SIG-M5 (cell line): ENCODE measurements around the gene SLC66A1.

Experiments
- DNase-seq: peaks from one replicate; lab custom pipeline; 2025; lab: John Stamatoyannopoulos, UW

The SLC66A1 gene

DNA sequence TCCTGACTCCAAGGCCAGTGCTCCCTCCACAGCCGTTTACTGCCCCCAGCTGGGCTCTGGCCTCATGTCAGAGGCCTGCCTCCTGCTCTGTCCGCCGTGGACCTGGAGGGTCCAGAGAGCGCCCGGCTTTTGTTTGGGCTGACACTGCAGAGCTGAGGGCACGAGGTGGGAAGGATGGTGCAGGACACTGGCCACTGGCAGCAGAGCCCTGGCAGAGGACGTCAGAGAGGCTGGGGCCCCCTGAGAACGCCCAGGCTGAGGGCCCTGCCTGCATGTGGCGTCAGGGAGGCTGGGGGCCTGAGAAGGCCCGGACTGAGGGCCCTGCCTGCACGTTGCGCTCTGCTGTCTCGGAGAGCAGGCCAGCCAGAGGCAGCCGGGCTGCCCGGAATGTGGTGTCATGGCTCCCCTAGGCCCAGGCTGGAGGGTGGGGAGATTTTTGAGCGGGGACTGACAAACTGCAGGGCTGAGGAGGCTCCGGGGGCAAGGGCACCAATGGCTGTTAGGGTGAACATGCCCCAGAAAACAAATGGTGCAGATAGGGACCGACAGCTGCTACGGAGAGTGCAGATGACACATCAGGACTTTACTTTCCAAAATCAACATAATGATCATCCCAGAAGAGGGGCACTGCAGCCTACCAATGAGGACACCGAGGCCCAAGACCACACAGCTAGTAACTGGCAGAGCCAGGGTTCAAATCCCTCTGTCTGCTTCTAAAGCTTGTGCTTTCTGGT is 31.7 kb downstream of the SLC66A1 start:
- no peak for DNase-seq

DNA sequence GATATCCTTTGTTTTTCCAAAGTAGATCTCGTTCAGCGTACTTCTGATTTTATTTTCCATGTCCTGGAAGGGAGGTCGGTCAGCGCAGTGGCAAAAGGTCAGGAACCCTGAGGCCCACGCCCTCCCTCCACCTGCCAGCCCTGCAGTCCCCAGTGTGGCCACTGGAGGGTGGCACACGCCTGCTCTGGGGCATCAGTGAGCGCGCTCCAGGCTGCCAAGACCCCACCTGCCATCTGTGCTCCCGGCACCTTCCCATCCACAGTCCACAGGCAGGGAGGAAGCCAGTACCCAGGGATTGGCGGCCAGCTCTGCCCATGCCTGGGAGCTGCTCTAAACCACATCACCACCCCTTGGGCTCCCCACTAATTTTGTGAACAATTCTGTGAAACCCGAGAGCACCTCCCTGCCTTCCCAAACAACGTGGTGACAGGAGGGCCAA is 32.3 kb downstream of the SLC66A1 start:
- DNase-seq, result no peak

DNA sequence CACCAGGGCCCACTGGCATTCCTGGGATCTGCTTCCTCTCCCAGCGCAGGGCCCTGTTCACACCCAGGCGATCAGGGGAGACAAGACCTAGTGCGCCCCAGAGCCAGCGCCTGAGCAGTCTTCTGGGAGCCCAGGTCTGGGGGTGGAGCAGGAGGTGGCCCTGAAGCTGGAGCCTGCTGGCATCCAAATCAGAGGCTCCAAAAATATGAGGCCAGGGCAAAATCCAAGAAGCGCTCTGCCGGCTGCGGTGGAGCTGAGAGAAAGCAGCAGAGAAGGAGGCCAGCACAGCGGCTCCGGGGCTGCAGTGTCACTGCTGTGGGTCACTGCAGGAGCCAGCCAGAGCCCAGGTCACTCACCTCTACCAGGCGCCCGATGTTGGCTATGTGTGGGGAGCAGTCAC is 32.7 kb downstream of the SLC66A1 start:
- no peak for DNase-seq

DNA sequence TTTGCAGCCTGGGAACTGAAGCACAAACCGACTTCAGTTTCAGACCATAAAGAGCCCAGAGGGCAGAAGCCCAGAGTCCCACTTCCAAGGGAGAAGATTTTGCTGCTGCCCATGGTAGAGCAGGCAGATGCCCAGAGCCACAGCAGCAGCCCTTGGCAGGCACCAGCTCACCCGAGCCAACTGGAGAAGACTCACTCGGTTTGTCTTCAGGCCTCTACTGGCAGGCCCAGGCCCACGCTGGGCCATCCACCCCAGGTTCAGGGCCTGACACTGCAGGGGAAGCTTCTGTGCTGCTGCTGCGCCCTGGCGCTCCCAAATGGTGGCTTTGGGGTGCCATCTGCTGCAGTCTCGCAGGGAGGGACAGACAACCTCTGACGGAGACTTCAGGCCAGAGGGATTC is 33.3 kb downstream of the SLC66A1 start:
- DNase-seq, result no peak

DNA sequence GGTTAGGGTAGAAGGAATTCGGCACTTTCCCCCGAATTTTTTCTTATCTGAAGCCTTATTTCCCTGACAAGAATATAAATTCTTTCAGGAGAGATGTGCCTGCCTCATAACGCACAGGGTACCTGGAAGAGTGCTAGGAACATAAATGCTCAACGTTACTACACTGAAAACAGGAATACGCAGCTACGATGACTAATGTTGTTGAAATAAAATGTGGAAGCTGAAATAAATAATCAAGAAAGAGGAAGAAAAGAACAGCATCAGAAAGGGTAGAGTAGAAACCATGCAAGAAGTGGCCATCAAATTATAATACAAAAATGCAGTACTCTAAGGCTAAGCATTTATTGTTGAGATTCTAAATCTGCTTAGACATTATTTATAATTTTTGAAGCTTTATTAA is 33.9 kb downstream of the SLC66A1 start:
- DNase-seq, result no peak

DNA sequence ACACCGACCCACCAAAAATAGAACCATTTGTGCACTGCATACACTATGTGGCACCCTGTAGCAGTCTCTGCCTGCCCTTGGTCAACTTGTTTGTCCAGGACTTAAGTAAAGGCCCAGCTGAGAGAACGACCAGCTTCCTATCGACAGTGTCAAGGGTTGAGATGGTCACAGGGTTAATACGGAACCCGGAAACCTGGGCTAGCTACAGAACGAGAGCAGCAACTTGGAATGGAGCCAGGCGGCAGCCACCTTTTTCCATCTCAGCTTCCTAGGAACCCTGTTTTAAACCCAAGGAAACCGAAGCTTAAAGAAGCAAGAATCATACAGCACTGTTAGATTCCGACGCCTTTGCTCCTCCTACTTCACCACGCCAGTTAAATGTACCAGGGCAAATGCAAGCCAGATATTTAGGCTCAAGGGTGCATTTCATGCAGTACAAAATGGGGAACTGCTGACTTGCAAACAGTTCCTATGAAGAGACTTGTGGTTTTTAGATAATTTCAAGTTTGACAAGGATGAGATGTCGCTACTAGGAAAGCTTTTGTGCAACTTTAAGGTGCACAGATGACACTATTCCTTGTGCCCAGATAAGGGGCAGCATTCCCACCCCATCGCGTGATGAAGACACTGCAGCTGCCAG is 35.5 kb downstream of the SLC66A1 start:
- no peak for DNase-seq

DNA sequence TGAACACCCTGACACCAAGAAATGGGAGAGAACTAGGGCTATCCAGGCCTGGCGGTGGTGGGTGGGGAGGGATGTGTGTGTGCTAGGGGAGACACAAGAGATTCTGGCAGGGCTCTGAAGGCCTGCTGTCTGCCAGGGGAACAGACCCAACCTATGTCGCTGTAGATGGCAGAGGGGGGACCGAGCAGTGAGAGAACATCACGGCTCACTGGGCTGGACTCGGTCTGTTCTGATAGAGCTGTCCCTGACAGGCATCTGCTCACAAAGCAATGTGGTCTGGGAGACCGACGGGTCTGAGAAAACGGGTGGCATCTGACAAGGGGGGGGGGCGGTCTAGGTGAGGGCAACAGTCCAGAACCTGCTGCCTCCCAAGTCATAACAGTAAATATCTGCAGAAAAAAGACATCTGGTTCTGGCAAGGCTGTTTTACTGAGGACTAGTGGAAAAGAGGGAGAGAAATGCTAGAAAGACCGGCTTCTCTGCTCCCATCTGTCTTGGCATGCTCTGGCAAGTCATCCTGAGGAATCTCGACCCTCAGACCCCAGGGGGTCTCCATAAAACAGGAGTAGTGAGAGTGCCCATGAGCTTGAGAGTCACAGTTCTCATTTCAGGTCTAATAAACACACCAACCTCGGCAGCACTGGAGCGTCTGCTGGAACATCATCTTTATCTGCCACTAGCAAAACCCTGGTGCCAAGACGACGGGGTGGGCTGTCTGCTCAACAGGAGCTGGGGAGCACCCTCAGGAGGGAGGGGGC is 36.5 kb downstream of the SLC66A1 start:
- no peak for DNase-seq

DNA sequence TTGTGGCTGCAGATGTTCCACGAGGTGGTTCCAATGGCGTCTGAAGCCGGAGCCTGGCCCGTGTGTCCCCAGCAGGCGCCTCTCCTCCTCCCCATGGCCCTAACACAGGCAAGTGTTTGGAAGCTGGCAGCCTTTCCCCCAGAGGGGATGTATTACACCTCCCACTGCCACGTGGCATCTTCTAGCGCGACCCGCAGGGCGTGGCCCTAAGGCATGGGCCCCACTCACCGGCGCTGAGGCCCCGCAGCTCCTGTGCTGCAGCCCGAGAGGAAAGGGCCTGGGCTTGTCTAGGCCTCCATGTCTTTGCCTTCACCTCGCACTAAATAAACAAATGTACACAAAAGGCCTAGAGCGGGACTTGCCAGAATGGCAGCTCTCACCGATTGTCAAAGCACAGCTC is 37.9 kb downstream of the SLC66A1 start:
- DNase-seq, result no peak

DNA sequence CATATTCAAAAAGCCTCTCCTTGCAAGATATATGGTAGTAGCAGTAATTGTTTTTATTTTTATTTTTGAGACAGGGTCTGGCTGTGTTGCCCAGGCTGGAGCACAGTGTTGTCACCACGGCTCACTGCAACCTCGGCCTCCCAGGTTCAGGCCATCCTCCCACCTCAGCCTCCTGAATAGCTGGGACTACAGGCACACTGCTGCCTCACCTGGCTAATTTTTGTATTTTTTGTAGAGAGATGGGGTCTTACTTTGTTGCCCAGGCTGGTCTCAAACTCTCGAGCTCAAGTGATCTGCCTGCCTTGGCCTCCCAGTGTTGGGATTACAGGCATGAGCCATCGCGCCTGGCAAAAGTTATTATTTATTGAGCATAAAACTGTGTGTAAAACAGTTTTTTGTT is 38.4 kb downstream of the SLC66A1 start:
- no peak for DNase-seq

DNA sequence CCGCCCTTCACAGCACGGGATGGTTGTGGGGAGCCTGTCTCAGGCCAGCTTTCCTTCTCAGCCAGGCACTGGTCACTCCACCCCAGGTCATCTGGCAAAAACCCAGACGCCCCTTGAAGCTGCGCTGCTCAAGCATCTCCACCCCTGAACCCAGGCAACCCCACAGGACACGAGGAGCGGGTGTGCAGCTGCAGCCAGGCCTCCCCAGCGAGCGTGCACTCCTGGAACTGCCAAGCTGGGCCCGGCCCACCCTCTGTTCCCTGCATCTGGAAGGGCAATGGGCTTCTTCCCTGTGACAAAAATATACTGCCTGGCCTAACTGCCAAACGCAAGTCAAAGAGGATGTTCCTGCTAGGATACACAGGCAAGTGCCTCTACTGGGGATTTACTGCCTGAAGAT is 39.7 kb downstream of the SLC66A1 start:
- DNase-seq, result no peak

DNA sequence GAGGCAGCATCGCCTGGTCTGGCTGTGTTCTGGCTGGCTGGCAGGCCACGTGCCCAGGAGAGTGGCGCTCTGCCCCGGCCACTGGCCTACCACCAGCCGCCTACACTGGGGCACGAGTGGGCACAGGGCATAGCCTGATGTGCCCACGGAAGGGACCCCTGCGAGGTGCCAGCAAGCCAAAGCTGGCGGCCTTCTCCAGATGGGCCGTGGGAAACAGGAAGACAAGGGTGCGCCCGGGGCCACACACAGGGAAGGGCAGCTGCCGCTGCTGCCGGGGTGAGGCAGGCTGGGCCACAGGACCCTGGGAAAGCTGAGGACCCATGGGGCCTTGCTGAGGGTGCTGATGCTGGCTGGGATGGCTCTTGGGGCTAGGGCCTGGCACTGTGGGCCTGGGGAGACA is 40.7 kb downstream of the SLC66A1 start:
- no peak for DNase-seq

DNA sequence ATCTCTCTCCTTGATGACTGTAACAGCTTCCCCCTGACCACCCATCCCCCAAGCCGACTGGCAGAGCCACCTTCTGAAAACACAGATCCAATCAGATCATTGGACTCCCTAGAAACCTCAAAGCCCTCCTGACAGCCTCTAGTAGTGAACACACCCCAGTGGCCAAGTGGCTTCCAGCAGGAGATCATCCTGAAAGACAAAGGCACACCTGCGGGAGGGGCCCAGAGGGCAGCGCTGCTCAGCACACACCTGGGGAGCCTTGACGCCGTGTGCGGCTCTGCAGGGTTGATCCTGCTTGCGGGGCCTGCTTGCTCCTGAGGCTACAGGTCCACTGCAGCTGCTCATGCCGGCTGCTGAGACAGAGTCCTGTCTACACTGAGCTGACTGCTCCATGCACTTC is 41.5 kb downstream of the SLC66A1 start:
- no peak for DNase-seq

DNA sequence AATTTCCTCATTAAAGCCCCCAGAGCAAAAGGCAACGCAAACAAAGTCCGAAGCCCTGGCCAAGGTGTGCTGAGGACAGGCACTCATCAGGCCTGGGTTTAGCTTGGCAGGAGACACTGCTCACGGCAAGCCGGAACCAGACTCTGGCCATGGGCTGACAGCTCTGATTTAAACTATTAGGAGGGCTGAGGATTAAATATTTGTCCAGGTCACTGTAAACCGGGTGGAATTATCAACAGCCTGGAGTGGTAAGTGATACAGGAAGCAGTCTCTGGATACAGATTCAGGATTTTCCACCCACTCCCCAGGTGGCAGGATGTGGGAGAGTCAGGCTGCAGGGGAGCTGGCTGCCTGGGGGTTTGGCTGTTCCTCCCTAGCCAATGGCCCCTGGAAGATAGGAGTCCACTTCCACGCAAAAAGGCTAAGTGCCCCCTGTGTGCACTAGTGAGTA is 42.4 kb downstream of the SLC66A1 start:
- no peak for DNase-seq

DNA sequence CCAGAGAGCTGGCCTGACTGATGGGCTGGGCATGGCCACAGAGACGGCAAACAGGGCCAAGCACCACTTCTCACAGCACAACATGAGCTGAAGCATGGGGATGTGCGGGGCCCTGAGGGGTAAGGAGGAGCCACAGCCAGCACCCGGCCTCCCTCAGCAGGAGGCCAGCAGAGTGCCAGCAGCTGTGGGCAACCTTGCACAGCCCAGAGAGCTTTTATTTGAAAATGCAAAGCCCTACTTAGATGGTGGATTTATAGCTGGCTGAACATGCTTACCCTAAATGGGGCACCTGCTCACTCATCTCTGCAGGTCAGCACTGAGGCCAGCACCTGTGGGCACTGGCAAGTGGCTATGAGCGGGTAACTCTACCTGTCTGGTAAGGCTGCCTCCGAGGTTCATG is 44.1 kb downstream of the SLC66A1 start:
- no peak for DNase-seq

DNA sequence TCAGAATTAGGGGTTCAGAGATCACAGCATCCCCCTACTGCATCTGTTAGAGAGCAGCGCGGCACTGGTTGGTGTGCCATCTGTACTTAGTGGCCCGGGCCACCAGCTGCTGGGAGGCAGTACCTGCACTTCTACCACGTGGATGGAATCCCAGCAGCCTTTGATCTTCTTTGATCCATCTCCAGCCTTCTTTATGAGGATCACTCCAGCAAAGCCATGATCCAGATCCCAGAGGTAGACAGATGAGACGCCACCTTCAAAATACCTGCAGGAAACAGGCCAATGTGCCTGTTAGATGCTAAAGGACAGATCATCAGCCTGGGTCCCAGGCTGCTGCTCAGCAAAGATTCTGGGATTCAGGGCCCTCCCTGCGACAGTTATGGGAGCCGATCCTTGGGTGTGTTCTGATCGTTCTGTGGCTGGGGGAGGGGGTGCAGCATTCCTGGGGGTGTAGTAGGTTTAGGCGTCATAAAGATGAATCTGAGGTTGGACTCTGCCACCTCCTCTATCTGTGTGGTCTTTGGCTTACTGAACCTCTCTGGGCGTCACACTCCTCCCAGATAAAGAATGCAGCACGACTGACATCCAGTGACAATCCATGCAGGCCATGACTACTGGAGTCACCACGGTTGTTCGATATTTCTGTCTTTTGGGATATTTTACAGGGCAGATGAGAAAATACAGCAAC is 45.3 kb downstream of the SLC66A1 start:
- DNase-seq, result no peak

DNA sequence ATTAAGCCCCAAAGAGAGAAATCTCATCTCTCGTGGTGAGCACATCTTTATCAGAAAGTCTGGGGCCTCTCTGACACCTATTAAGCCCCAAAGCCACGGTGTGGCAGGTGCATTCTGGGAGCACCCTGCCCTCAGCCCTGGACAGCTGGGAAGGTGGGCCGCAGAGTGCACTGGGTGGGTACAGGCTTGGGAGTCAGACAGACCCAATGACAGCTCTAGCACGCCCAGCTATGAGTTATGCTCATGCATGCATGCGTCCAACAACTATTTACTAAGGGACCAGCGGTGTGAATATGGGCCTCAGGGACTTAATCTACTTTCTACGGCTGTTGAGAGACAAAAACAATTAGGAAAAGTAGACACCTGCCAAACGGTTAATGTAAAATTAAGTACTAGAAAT is 46.6 kb downstream of the SLC66A1 start:
- DNase-seq, result no peak

DNA sequence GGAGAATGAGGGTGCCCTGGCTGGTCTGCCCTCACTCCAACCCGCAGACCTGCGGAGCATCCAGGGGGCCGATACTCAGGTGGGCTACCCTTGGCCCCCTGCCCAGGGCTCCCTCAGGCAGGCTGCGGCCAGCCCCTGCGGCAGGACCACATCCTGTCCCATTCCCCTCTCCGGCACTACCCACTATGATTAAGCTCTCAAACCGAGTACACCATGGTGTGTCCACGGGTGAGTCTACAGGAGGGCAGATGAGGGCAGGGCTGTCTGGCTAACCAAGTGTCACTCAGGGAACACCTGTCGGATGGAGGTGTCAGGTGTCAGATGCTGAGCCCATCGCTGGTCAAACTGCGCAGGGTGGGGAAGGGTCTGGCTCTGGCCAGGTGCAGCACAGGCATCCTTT is 47.2 kb downstream of the SLC66A1 start:
- DNase-seq, result no peak

DNA sequence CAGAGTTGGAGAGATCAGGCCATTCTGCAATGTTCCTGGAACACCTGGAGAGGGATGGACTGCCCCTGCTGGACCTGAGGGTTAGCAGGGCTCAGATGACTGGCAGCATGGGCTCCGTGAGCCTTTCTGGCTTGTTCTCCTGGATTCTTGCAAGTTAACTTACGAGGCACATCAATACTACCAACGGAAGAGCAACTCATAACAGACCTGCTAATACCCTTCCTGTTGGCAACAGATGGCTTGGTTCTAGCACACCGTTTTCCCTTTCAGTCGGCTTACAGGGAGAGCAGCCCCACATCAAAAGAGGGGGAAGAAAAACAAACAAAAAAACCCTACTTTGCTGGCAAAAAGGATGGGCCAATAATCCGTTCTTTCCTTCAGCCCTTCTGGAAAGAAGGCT is 47.9 kb downstream of the SLC66A1 start:
- no peak for DNase-seq

DNA sequence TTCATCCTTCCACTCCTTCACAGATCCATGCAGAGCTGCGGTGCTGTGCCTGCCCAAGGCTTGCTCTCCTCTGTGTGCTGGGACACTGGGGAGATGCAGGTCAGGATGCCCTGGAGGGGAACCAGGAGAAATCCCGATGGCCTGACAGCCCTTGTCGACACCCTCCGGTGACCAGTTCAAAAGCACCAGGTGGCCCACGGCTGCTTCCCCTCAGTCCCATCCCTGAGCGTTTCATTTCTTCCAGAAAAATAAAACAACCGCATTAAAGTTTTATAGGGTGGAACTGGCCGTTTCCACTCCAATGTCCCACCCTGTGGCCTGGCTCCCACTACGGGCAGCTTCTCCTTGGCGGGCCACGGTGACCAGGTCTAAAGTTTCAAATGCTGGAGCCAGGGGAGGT is 48.3 kb downstream of the SLC66A1 start:
- no peak for DNase-seq

DNA sequence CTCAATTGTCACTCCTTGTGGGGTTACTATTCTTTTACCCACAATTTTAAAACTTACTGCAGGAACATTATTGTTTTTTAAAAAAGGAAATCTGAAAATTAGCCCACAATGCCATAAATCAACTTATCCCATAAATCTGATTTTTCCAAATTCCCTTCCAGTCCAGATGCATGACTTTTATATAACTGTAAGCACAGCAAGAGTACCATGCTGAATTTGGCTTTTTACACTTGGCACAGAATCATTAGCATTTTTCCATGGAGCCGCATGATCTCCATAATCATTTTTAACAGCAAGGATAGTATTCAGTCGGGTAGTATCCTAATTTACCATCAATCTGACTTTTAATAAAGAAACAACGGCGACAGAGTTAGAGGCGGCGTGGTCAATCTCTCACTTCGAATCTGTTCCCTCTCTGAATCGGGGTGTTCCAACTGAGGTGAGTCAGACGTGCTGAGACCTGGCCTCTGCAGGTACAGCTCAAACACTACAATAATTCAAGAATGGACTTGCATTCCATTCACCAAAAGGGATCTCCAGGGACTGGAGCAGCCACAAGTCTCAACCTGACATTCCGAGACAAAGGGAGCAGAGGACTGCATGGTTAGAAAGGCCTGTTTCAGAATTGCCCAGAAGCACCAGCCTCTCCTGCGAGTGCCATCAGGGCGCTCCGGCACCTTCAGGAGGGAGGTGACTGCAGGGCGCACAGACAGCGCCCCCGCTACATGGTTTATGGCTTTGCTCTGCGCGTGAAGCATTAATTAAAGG is 48.9 kb downstream of the SLC66A1 start:
- no peak for DNase-seq

DNA sequence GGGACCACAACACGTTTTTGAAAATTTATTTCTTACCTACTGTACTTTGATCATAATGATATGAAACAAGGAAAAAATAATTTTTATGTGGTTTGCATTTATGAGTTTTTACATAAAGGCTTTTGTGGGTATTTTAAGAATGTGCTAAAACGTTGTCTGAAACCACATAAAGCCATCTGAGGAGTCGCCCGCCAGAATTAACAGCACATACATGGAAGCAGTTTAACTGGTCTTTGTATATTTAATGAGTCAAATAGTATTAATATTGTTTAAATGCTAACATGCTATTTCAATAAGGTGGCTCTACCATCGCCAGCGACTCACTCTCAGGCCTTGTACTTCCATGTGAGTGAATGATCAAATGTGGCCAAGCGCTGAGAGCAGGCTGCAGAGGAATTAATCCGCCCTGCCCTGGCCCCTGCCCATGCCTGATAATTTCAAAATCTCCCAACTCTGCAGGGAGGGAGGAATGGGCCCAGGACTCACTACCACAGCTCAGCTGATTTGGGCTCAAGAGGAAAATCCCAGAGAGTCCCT is 49.6 kb downstream of the SLC66A1 start:
- DNase-seq, result no peak
